Pulmonary artery endothelial cell (primary cell): ENCODE results near the gene PTCD3. TPM values are rescaled to one million over a fixed set of nuclear protein-coding genes. Genes with fewer than 3 reads are reported as not detected.

Experiments used
- DNase-seq: peaks from one replicate; pipeline ENCODE4 v3.0.0-alpha.2; 2011; ENCODE audit warnings: low read depth, low spot score
- total RNA-seq: library from RNA; depleted of rRNA; stranded (reverse); fragments of >200 nt; gene quantifications from 2 replicates; pipeline ENCODE4 v1.2.3, GENCODE V29; 2014

The PTCD3 gene
- total RNA-seq = 63.3 and 105 TPM in 2 replicates

DNA sequence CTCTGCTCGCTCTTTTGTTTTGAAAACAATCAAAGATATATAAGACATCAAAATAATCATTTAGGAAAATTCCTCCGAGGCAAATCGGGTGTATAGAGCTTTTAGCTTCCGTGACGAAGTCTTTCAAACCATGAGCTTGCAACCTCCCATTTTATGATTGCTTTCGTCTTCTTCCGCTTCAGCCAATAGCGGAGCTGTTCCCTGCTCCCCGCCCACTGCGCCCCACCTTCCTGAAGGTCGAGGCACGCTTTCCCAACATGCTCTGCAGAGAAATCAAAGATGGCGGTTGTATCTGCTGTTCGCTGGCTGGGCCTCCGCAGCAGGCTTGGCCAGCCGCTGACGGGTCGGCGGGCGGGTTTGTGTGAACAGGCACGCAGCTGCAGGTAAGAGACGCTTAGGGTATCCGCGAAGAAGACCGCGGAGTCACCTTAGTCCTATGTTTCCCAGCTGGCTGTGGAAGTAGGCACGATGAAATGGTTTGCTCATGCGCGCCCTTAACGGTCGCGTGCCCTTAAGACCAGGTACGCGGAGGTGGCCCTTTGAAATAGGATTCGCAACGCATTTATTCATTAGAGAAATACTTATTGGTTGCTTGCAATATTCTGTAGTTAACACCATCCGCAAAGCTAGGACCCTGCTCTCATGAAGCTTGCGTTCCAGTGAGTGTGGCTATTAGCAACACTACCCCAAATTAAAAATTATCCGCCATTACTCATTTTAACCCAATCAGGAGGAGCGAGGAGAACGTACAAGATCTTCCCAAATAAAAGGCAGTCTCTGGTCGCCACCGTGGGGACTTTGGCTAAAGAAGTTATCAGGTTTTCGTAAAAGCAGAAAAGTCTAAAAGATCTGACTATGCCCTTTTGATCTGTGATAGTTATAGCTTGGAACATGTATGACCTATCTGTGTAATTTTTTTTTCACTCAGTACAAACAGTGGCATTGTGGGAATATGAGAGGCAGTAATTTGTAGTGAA is at the start of gene PTCD3:
Gene PTCD3, plus strand, starts transcription at position 267 of the 977 bp plus-strand sequence. Its CDS starts 13 bp downstream, at position 280.
- peak; percentile 85 for DNase-seq

DNA sequence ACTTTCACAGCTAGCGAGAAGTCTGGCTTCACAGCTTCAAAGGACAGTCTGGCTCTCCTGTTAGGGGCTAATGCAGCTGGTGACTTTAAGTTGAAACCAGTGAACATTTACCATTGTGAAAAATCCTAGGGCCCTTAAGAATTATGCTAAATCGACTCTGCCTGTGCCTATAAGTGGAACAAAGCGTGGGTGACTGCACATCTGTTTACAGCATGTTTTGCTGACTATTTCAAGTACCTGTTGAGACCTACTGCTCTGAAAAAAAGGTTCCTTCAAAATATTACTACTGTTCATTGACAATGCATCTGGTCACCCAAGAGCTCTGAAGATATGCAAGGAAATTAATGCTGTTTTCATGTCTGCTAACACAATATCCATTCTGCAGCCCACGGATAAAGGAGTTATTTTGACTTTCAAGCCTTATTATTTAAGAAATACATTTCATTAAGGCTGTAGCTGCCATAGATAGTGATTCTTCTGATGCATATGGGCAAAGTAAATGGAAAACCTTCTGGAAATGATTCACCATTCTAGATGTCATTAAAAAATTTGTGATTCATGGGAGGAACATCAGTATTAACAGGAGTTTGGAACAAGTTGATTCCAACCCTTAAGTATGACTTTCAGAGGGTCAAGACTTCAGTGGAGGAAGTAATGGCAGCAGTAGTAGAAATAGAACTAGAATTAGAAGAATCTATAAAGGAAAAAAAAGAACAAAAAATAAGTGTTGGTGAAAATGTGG is 49.3 kb upstream of the PTCD3 start:
- DNase-seq = no peak

DNA sequence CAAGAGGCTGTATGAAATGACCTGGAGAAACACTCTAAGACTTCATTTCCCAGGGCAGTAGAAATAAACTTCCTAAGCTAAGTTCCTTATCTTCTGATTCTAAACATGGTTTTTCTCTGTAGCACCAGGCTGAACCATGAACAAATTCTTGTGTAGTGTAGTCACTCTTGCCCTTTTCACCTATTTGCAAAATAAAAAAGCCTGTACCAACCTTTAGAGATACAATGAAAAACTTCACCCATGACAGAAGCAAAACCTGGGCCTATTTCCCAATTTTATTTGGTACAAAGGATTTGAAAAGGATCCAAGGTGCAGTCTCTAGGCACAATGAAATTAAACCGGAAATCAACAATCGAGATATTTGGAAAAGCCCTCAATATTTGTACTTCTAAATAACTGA is 44.0 kb upstream of the PTCD3 start:
- peak; percentile 57 for DNase-seq

DNA sequence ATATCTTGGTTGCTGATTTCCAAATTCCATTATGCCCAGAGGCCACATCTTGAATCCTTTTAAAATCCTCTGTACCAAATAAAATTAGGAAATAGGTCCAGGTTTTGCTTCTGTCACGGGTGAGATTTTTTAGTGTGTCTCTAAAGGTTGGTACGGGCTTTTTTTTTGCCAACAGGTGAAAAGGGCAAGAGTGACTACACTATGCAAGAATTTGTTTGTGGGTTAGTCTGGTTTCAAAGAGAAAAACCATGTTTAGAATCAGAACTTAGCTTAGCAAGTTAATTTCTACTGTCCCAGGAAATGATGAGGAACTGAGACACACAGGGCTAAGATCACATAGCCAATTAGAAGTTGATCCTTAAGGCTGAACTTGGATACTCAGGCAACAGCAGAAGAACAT is 42.0 kb upstream of the PTCD3 start:
- DNase-seq = no peak

DNA sequence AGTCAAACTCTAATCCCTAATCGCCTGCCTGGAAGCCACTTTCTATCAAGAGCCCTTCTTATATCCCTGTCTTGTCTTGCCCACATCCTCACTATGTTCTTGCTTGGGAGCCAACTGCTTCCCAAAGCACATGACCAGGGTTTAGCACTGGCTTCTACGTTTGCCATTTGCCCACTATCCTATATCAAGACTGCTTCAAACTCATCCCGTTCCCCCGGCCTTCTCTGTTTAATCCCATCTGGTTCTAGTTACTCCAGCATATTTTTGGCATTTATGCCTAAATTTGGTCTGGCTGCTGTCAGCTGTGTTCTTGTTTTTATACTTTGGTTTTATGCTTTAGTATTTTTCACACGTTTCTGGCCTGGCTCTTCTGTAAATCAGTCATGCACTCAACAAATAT is 40.5 kb upstream of the PTCD3 start:
- no peak for DNase-seq

DNA sequence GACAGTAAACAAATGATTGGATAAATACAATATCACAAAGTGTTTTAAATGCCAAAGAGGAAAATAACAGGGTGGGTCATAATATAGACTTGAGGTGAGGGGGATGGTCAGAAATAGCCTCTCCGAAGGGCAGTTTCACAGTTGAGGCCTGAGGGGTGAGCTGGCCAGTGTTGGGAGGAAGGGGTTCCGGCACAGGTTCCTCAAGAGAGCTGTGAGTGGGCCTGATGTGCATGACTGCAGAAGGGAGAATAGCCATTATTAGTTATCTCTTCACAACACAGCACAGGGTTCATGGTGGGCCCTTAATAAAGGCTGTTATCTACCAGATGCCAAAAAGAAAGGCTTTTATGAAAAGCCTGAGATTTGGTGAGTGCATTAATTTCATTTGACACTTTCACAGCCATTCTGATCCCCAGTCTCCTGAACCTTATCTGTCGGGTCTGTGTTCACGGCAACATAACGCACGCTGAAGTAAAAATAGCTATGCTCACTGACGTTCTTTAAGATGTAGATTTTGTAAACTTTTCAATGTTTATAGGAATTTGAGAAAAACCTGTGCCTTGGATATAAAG is 39.9 kb upstream of the PTCD3 start:
- no peak for DNase-seq

DNA sequence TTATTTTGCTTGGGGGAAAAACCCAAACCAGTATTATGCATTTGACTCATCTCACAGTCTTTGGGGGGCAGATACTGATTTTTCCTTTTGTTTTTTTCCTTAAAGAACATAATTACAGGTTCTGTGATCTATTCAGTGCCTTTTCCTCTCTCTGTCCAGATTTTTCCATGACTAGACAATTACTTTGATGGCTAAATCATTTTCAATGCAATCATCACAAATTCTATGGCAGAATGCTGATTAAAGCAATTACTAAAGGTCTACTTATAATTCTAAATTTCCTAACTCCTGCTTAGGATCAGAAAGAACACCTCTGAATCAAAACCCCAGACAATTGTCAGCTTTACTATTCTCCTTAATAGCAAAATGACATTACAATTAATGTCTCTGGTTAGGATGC is 39.1 kb upstream of the PTCD3 start:
- no peak for DNase-seq

DNA sequence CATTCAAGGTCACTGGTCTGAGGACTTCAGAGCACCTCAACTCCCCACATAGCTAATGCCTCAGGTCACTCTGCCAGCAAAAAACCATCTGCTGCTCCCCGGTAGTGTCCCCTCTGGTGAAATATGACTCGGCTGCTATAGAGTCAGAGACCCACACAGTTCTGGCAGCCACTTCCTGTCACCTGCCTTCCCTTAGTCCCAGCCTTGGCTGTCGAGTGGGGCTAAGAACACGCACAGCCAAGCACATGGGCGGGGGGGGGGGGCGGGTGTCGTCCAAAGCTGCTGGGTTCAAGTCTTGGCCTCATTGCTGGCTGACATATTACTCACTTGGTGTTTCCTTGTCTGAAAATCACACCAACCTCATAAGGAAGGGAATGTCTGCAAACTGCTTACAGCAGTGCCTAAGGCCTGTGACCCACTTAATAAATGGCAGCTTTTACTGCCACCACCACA is 37.9 kb upstream of the PTCD3 start:
- DNase-seq = no peak

DNA sequence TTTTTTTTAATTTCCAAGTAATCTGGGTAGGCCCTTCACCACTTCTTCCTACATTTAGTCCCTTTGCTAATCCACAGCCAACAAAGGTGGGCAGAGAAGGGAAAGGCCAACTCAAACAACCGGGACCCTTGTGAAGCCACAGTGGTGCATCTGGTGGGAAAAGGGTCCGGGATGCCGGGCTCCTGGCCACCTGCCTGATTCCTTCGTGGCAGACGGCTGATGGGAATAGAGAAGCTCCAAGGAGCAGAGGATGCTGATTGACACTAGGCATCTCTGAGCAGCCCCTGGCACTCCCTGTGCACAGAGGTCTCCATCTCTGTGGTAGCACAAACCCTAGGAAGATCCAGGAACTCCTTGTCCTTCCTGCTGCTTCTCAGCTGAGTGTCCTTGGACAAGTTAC is 37.4 kb upstream of the PTCD3 start:
- DNase-seq = no peak

DNA sequence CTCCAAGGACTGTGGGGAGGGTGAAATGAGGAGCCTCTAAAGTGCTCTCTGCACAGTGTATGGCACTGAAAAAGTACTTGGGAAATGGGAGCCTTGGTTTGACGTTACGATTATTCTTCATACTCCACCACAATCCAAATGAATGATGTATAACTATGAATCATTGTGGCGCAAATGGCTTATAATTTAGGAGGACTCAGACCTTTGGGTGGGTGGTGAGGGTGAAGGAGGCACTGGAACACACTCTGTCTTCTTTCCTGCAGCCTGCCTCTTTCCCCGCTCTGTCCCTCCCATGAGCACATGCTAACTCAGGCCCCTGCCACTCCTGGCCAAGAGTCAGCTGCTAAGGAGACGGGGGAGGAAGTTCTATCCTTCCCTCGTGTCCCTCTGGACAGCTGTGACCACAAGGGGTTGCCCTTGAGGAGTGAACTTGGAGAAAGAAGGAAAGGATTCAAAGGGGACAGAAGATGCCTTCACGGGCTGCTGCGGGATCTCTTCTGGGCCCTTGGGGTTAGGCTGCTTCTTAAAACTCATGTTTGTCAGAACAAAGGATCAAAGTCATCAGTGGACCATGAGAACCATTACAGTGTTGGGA is 36.8 kb upstream of the PTCD3 start:
- no peak for DNase-seq

DNA sequence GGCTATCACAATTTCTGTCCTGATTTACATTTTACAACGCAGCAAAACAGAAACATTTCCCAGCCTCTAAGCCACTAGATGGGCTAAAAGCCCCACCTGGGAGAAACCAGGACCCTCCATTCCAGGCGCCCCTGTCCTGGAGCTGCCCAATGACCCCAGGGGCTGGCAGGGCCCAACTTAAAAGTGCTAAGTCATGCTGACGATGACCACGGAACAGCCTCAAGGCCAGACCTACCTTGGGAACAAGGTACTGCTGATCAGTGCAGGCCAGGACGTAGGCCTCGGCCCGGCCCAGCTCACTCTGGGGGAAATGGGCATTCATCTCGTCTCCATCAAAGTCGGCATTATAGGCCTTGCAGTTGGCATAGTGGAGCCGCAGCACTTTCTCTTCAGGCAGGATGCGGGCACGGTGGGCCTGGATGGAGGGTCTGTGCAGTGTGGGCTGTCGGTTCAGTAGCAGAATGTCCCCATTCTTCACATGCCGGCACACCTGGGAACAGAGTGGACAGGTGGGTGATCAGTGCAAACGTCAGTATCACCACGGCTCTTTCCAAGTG is 36.2 kb upstream of the PTCD3 start:
- DNase-seq = no peak

DNA sequence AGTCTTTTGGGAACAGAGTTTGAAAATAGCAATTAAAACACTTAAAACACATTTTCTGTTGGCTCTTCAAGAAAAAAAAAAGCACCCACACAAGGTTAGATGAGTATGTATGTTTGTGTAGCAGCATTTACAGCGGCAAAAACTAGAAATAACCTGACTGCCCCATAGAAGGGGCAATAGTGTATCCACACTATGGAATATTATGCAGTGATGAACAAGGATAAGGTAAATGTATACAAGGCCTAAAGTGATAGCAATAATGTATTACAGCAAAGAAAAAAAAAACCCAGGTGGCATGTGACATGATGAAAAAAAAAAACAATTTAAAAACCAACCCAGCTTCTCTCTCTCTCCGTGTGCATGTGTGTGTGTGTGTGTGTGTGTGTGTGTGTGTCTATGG is 35.2 kb upstream of the PTCD3 start:
- no peak for DNase-seq

DNA sequence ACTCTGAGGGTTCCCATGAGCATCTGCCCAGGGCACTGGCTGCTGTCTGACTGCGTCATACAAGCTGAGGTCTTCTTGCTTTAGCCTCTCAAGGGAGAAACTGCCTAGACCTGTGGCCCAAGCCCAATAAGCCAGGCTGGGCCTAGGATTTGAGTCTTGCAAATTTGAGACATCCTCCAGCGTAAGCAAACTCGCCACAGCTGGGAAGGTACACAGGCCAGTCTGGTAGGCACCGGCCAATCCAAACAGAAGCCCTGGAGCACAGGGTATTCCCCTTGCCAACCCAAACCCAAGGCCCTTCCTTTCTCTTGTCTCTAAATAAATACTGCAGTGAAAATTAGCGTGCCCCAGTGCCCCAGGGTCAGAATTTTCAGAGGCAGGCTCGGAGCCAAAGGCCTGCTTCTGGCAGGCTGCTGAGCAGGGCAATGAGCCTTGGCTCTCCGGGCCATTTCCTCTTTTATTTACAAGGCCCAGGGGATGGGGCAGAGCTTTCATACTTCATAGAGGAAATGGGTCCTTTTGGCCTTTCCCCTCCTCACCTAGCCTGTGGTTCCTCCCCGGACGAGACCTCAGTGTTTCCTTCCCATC is 33.7 kb upstream of the PTCD3 start:
- peak; percentile 45 for DNase-seq

DNA sequence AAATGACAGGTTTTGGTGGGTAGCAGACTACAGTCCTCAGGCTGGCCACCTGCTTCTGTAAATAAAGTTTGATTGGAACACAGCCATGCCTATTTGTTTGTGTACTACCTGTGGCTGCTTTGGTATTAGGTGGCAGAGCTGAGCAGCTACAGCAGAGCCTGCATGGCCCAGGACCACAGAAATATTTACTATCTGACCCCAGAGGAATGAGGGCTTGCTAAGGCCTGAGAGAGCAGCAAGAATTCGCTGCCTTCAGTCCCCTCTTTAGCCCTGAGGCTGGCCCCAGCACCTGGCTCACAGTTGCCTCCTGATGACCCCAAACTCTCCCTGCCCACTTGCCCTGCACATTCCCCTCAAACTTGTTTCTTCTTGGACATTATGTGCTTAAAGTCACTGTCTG is 32.8 kb upstream of the PTCD3 start:
- DNase-seq = no peak

DNA sequence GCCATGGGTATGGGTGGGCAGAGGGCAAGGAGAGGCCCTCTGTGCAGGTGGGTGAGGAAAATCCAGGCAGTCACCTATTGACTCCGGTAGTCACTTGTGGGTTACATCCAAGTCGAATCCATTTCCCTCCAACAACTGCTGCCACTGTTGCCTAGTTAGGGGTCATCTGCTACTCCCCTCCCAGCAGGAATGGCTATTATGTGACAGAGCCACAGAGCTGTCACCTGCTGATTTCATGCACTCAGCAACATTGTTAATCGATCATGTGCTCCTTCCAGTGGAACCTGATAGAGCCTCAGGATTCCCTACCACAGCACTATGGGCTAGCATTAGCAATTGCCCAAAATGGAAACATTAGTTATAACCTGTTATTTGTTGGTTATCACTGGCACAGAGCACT is 31.8 kb upstream of the PTCD3 start:
- no peak for DNase-seq

DNA sequence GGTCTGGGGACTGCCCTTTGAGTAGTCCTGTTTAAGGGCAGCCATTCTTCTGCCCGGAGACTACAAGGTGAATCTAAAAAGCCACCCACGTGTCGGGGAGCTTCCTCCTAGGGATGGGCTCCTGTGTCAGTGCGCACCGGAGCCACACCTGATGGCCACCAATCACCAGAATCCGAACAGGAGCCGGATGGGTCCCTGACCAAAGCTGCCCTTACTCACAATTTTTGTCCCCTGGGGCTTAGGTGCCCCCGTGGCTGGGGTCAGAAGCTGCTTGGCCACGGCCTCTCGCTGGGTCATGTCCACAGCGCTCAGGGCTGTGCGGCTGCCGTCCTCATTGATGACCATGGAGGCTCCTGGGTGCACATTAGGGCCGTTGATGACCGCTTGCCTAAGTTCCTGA is 31.2 kb upstream of the PTCD3 start:
- DNase-seq = no peak

DNA sequence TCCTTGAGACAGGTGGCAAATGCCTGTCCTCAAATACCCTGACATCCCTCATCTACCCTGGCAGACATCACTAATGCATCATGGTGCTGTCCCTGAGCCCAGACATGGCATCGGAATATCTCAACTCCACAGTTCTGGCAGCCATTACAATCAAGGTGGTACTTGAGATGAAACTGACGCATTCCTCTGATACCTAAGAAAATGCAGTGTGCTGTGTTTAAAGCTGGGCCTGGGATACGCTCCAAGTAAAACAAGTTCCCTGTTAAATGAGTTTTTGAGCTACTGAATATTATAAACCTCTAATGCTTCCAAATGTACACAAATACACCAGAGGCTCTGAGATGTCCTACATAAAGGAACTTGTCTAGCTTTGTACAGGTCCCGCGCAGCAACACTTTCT is 30.1 kb upstream of the PTCD3 start:
- DNase-seq = no peak

DNA sequence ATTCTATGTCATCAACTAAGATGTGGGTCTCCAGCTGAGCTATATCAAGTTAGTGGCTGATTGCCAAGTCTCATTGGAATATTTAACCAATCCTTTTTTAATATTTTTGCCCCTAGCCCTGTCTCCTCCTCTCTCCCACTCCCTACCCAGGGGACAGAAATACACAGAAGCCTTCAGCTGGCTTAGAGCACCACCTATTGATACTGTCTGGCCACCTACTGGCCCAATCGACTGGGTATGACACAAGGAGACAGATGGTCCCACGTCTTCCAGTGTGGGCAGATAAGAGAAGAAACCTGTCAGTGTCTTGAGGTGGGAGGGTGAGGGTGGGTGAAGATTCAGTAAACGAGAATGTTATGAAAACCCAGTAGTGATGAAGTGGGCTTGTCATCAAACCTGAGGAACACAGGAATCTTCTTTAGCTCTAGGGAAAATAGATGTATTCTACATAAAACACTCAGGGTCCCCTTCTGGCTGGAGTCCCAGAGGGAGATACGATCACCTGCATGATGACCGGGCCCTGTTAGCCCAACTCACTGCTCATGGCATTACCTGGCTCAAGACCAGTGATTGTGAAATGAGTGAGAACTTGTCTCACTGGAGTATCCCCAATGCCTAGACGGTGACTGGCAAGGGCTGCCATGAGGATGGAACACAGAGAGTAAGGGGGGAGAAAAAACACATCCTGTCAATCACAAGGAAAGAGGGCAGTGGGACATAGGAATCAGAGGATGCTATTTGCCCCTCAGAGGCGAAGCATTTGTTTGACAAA is 27.1 kb upstream of the PTCD3 start:
- DNase-seq = no peak

DNA sequence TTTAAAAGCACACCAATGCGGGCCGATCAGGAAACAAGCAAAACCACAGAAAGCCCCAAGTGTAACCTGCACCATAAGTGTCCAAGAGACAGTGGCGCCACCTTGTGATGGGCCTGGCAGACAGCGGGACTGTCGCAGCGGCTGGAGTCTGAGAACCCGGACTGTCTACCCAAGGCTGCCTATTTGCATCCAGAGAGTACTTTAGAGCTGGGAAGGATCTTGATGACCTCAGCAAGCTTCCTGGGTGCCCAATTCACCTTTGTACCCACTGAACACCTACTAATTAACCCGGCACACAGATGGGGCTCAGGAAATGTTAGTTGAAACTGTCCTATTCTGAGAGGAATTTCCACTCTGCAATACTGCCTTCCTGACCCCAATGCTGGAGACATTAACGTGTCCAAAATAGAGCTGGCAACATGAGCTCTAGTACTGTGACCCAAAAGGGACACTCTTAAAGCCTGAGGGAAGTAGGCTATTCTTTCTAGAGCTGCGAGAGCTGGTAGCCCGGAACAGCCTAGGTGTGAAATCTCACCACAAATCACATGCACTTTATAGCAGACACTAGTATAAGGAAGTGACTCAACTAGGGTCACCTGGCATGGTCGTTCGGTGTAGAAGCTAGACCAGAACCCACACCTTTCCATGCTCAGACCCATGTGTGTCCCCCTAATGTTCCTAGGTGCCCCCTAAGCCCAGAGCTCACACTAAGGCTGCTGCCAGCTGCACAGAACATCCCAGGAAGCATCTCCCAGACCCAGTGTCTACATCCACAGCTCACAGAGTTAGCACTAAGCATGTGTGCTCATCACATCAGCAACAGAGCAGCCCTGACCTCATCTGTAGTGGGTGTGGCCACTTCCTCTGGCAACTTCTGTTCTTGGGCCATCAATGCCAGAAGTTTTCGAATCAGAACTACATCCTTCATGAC is 25.8 kb upstream of the PTCD3 start:
- DNase-seq = no peak
